EH (cell line): Measurements from ENCODE around the gene ALPG.
"Not testable (repeated sequence)": the region's sequence is repeated elsewhere in the genome, so short reads cannot be mapped to it uniquely, and the experiment has no call there.

Experiments used
- DNase-seq: peaks from one replicate; pipeline ENCODE4 v3.0.0-alpha.2; 2015; ENCODE audit warnings: low read depth

The ALPG gene

DNA sequence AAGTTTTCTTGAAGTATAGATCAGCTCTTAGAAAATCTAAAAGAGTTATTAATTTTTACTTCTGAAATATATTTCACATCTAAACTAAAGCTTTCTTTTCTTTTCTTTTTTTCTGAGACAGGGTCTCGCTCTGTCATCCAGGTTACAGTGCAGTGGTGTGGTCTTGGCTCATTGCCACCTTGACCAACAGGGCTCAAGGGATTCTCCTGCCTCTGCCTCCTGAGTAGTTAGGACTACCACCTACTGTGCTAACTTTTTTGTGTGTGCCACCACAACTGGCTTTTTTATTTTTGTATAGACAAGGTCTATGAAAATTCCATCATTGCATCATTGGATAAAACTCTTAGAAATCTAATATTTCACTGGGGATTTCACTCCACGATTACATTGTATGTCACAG, 10.0 kb upstream of the ALPG start:
- no peak for DNase-seq

DNA sequence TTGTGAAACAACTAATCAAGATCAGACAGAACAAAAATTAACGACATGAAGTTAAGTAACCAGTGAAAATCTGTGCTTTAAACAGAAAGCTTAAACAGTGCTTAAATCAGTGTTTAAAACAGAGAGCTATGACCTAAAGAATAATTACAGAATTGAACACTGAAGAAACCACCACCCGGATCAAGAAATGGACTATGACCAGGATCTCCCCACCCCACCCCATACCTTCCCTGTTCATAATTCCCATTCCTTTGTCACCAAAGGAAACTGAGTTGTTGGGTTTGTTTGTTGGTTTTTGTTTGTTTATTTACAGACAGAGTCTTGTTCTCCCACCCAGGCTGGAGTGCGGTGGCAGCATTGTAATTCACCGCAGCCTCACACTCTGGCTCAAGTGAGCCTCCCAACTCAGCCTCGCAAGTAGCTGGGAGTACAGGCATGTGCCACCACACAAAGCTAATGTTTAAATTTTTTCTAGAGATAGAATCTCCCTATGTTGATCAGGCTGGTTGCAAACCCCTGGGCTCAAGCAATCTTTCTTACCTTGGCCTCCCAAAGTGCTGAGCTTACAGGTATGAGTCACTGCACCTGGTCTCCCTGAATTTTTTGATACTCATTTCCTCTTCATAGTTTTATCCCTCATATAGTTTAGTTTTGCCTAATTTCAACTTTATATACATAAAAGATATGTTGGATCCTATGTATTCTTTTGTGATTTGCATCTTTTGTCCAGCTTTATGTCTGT, 8.2 kb upstream of the ALPG start:
- no peak for DNase-seq

DNA sequence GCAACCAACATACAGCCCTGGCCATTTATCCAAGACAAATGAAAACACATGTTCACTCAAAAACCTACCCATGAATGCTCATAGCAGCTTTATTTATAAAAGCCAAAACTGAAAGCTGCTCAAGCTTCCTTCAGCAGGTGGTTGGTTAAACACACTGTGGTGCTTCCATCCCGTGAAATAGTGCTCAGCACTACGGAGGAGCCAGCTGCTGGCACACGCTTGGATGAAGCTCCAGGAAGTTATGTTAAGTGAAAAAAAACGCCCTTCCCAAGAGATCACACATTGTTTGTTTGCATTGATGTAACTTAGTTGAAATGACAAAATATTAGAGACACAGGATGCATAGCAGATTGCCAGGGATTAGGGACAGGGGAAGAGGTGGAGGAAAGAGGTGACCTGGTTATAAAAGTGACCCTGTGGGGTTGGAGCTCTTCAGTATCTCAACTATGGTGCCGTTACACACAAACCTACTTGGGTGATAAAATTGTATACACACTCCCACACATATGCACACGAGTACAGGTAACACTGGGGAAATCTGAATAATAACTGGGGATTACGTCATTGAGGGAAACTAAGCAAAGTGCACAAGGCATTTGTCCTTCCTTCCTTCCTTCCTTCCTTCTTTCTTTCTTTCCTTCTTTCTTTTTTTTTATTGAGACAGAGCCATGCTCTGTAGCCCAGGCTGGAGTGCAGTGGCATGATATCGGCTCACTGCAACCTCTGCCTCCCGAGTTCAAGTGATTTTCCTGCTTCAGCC, 6.2 kb upstream of the ALPG start:
- no peak for DNase-seq

DNA sequence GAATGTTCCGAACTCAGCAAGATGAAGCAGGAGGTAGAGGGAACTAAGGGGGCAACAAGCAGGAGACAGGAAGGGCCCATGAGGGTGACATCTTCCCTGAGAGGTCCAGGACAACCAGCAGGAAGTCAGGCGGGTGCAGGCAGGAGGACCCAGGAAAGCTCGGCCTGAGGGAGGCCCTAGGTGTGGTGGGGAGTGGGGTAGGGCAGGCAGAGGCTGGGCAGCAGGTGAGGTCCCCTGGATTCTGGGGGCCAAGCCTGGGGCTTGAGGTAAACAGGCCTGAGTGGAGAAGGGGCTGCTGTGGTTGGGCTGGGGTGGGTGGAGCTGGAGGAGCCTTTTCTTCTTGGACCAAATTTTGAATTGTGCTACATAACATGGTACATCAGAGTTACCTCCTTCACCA, 4.1 kb upstream of the ALPG start:
- no peak for DNase-seq

DNA sequence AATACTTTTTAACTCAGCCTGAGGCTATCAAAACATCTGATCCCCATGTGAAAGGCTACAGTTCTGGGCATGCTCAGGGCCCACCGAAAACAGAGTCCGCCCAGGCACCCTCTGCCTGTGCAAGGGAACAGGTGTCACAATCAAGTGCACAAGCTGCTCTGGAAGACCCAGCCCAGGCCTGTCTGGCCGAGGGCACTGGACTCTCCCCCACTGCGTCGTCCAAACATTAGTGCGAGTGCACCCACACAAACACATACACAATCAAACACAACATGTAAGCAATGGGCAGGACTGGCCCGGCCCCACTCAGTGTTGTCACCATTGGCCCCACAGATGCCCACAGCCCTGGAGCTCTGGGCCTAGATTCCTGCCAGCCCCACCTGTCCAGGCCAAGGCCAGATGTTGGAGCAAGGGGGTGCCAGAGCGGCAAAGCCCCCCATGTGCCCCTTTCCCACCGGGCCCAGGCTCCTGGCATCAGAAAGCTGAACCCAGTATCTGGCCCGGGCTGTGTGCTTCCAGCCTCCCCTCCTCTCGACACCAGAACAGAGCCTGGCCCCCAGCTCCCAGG, 617 bp upstream of the ALPG start:
- DNase-seq, result no peak

DNA sequence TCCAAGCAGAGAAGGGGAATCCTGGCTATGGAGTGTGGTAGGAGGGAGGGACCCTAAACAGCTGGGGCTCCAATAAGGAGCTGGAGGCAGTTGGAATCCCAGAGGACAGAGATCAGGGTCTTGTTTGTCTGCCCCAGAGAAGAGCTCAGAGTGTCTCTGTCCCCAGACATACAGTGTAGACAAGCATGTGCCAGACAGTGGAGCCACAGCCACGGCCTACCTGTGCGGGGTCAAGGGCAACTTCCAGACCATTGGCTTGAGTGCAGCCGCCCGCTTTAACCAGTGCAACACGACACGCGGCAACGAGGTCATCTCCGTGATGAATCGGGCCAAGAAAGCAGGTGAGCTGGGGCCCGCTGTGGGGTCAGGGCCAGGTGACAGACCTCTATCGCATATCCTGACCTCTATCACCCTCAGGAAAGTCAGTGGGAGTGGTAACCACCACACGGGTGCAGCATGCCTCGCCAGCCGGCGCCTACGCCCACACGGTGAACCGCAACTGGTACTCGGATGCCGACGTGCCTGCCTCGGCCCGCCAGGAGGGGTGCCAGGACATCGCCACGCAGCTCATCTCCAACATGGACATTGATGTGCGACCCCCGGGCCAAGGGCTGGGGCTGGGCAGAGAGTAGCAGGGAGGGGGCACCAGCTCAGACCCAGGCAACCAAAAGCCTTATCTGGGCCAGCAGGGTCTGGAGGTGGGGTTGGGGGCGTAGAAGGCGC, 945 bp downstream of the ALPG start:
- not testable (repeated sequence) for DNase-seq

DNA sequence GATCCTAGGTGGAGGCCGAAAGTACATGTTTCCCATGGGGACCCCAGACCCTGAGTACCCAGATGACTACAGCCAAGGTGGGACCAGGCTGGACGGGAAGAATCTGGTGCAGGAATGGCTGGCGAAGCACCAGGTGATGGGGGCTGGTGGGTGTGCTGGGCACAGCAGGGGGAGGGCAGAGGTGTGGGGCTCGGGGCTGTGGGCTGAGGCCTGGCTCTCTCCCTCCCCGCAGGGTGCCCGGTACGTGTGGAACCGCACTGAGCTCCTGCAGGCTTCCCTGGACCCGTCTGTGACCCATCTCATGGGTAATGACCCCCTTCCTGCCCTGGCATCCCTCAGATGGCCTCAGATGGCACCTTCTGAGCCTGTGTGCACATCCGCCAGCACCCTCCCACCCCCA, 1.6 kb downstream of the ALPG start:
- DNase-seq, result not testable (repeated sequence)

DNA sequence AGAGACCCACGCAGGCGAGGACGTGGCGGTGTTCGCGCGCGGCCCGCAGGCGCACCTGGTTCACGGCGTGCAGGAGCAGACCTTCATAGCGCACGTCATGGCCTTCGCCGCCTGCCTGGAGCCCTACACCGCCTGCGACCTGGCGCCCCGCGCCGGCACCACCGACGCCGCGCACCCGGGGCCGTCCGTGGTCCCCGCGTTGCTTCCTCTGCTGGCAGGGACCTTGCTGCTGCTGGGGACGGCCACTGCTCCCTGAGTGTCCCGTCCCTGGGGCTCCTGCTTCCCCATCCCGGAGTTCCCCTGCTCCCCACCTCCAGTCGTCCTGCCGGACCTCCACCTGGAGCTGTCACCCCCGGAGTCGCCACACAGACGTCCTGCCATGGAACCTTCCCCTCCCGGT, 3.0 kb downstream of the ALPG start:
- DNase-seq, result not testable (repeated sequence)

DNA sequence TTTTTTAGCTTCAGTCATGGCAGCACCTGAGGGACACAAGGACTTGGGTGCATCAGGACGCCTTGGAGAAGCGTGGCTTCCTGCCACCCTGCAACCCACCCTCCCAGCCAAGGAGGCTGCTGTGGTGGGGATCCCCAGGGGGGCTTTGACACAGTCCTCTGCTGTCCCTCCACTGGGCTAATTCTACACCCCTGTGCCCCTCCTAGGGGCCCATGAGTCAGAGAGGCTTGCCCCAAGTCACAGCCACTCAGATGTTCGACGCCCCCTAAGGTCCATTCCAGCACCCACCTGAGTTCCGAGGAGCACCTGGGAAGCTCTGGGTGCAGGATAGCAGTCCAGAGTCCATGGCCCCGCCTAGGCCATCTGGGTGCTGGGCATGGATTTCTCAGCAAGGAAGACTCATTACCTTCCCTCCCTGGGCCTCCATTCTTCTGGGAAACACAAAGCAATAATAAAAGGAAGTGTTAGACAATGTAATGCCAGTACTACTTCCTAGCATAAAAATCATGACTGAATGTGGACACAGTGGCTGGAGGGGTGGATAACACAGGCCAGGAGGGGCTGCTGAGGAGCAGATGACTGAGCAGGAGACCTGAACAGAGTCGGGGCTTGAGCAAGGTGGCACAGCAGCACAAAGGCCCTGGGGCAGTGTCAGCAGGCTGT, 3.7 kb downstream of the ALPG start:
- no peak for DNase-seq

DNA sequence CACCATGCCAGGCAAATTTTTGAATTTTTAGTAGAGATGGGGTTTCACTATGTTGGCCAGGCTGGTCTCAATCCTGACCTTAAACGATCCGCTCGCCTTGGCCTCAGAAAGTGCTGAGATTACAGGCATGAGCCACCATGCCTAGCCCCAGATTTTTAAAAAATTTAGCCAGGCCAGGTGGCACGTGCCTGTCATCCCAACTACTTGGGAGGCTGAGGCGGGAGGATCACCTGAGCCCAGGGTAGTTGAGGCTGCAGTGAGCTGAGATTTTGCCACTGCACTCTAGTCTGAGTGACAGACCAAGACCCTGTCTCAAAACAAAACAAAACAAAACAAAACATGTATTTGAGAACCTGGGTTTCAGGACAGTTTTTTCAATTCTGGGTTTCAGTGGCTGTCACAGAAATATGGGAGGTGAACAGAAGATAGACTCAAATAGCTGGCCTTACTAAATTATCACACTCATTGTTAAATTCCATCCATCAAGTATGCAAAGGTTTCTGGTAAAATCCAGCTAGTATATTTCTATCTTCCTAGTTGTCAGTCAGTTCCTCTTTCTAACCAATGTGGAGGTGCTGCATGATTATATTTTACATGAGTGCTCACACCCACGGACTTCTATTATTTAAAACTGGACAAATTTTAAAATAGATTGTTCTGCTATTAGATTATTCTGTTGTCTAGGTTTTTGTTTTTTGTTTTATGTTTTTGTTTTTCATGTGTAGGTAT, 5.4 kb downstream of the ALPG start:
- no peak for DNase-seq

DNA sequence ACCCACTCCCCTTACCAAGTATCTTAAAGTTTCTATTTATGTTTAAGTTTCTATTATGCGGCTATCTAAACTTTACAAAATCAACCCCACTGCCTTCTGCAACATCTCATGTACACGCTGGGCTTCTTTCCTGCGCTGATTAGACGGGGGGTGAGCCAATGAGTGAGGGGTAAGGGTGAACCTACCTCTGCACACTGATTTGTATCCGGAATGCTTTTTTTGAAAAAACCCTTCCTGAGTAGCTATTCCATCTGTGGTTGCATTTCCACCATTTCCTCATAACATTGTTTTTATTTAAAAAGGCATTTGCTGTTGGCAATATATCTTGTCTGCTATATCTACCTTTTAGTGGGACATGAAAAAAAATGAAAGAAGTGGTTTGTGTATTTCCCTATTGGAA, 6.3 kb downstream of the ALPG start:
- no peak for DNase-seq

DNA sequence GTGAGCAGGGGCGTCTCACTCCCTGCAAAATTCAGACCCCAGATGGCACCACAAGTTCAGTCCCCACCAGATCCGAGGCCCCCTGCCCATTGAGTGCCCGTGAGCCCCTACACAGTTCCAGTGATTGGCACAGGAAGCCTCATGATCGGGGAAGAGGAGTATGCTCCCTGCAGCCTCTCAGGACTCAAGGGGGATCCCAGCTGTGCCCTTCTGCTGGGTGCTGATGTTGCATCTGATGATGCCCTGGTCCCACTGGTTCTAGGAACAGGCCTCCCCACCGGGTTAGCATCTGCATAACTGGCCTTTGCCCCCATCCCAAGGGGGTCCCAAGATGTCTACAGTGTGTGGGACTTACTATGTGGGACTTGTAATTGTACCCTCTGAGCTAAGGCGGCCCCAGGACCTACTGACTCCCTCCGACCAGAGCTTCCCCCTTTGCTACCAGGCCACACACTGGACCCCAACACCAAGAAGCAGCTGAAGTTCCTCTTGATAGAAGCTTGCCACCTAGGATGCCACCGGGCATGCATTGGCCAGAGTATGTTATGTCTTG, 8.6 kb downstream of the ALPG start:
- no peak for DNase-seq

DNA sequence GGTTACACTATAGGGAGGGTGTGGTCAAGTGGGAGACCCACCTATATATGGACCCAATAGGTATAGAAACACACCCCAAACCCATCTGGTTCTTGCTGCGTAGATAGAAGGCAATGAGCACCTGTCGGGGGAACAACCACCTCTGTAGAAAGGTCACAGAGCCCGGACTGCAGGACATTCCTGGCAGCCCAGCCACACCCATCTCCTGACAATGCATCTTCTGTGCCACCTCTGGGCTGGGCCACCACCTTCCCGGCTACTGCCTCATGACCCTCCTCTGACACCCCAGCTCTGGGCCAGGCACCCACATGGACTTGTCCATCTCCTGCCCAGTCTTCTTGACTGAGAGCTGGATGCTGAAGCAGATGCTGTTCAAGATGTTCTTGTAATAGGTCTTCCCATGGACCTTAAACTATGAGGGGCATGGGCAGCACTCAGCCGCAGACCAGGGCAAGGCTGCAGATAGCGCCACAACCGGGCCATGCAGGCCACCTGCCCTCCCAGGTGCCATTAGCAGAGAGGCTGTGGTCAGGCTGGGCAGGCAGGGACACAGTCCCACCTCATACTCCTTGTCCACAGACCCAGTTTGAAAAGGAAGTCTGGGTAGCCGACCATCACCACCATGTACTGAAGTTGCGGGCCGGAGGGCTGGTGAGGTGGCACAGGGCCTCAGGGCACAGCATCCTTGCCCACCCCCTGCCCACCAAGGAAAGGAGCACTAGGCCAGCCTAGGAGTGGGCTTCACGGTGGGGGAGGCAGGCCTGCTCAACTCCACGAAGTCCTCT, 9.3 kb downstream of the ALPG start:
- DNase-seq, result no peak

DNA sequence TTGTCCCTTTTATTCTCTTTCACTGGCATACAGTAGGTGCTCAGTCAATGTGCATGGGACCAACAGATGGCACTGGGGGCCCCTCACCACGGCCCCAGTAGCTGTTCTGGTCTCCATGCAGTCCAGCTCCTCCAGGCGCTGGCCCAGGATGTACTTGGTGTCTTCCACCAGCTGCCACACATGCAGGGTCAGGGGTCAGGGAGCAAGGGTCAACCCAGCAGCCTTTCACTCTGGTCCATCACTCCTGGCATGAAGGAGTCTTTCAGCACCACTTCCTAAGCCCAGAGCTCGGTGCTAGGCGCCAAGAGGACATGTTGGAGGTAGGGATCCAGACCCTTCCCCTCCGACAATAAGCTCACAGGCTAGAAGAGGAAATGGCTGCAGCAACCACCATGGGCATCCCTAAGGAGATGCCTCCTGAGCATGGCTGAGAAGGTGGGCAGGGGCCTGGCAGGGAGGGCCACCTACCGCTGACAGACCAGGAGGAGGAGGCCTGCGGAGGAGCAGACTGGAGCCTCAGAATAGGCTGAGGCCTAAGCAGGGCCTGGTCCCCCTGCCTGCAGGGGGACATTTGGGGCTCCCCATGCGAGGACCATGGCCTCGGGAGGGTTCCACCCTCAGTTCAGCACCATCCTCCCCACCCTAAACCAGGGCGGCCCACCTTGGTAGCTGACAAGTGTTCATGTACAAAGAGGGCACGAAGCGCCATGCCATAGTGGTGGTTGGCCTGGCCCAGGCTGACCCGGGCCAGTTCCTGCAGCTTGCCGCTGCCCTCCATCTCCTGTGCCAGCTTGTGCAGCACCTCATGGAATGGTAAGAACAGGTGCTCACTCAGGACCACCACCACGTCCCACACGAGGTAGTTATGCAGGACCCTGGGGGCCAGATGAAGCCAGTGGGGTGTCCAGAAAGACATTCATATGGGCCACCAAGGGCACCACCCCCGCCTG, 10.2 kb downstream of the ALPG start:
- no peak for DNase-seq

DNA sequence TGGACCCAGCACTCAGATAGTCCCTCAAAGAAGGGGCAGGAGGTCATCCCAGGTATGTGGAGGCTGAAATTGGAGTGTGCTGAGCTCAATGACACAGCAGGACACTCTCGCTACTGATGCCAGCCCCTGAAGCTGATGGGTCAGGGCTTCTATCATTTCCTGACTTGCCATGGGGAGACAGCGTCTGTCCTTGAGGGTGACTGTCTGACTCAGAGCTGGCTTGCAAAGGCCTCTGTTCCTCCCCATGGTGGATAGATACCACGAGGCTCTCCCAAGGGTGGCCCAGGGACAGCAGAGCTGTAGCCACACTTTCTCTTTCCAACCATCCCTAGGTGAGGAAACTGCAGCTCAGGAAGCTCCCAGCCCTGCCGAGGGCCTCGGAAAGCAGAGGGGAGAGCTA, 10.8 kb downstream of the ALPG start:
- DNase-seq, result no peak

DNA sequence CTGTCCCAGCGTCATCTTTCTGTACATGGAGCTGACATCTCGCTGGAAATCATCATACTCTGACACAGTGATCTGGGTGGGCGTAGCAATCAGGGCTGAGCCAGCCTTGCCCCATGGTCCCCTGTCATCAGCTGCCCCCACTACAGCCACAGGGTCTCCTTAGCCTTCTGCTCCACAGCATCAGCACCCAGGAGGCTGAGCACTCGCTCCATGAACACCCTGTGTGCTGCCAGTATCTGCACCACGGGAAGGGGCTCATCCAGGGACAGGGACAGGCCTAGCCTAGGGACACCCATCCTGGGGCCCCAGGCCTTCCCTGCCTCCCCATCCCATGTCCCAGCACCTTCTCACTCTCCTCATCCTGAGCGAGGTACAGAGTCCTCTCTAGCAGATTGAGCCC, 11.4 kb downstream of the ALPG start:
- DNase-seq, result no peak

DNA sequence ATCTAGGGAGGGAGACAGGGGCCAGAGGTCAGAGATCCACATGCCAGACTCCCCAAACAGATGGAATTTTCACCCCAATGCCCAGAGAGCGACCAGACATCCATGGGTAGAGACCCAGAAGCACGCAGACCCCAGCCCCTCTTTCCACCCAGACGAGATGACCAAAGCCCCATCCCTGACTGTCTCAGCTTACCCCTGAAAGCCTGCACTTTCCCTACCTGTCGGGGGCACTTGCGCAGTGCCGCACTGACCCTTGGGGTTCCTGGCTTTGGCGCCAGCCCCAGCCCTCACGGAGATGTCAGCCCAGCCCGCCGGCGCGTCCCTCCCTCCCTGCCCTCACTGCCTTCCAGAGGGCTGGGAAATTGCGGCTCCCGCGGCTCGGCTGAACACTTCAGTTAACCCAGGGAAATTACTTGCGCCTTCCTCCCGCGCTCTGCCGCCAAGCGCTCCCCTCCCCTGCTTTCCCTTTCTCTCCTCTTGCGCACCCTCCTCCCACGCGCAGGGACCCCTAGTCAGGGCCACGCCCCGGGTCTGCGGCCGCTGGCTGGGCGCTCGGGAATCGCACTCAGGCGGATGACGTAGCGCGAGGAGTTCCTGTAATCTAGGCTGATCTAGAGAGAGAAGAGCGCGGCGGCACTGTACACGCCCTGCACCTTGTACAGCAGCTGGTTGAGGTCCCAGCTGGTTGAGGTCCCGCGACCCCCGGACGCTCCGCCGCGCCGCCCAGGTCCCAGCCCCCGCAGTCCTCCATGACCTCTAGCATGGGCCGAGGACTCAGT, 12.0 kb downstream of the ALPG start:
- peak; percentile 21 for DNase-seq
